Activated CD8-positive, alpha-beta T cell treated with anti-CD3 and anti-CD28 coated beads, Interleukin-2, amount 10 ng/mL, durations not matched to agents 7 days and 5 days (primary cell): ENCODE measurements around the gene CACNB4. TPM values are rescaled to one million over a fixed set of nuclear protein-coding genes. Genes with fewer than 3 reads are reported as not detected.

Source experiments
- ATAC-seq: fragments of 150-1000 bp; cut with Tn5 transposase; one replicate; pipeline ENCODE4 v1.10.0; 2021; ENCODE audit warnings: moderate library complexity
- CTCF ChIA-PET: fragments of 350-600 bp; sonication (Branson Sonifier 250); formaldehyde crosslinking; loops from one replicate; lab custom pipeline; 2021; ENCODE audit warnings: antibody characterized with exemption; lab: Charles Lee
- POLR2A ChIA-PET: fragments of 350-600 bp; sonication (Branson Sonifier 250); formaldehyde crosslinking; loops from one replicate; lab custom pipeline; 2021; ENCODE audit warnings: antibody characterized with exemption; lab: Charles Lee
- DNase-seq: peaks from one replicate; pipeline ENCODE4 v3.0.0-alpha.2; 2020
- H3K27ac Mint-ChIP-seq: one replicate; pipeline ENCODE4 v1.8.0; 2021; ENCODE audit warnings: mild to moderate bottlenecking, mixed read lengths
- H3K27me3 Mint-ChIP-seq: one replicate; pipeline ENCODE4 v1.8.0; 2021; ENCODE audit warnings: low read depth, mixed read lengths
- H3K36me3 Mint-ChIP-seq: one replicate; pipeline ENCODE4 v1.8.0; 2021; ENCODE audit warnings: low read depth, mixed read lengths
- H3K4me1 Mint-ChIP-seq: one replicate; pipeline ENCODE4 v1.8.0; 2021; ENCODE audit warnings: low read depth, mixed read lengths
- H3K4me3 Mint-ChIP-seq: one replicate; pipeline ENCODE4 v1.8.0; 2021; ENCODE audit warnings: mild to moderate bottlenecking, mixed read lengths
- H3K9me3 Mint-ChIP-seq: one replicate; pipeline ENCODE4 v1.8.0; 2022; ENCODE audit warnings: mixed read lengths; ENCODE audit not compliant: insufficient read depth
- total RNA-seq, 2 experiments: library from RNA; stranded (reverse); gene quantifications; one replicate each; pipeline ENCODE4 v1.2.3, GENCODE V29; 2021

Gene CACNB4
- total RNA-seq, 2 experiments from 2014 or later: 0.29 to 0.47 TPM

- ChIA-PET CTCF (no interaction called here), POLR2A (no interaction called here)
- DNase-seq (no peak), ATAC-seq (no peak)
- no peak overlapping the region for H3K27ac Mint-ChIP-seq
- H3K27me3 Mint-ChIP-seq: no peaks in the 10 kb centered on the region
- H3K9me3 Mint-ChIP-seq: no peaks in the 10 kb centered on the region
- H3K4me3 Mint-ChIP-seq: no peak overlapping the region
- H3K36me3 Mint-ChIP-seq: no peaks in the 10 kb centered on the region
- no peaks in the 10 kb centered on the region for H3K4me1 Mint-ChIP-seq
Measured at GRCh38 chr2:151971301-151972051, 127.4 kb downstream of the CACNB4 start.

GRCh38 chr2:151968770-151969470, 129.9 kb downstream of the CACNB4 start:
- H3K9me3 Mint-ChIP-seq: no peaks in the 10 kb centered on the region
- ChIA-PET POLR2A (no interaction called here), CTCF (no interaction called here)

GRCh38 chr2:151967829-151968722, 130.8 kb downstream of the CACNB4 start:
- peaks cover 2% of the 10 kb centered on the region for H3K27me3 Mint-ChIP-seq
- CTCF ChIA-PET: interaction anchor here (0.6 to 1.1 kb wide), 2 partner anchors 45 to 57 kb away, joined by 3 read pairs; no protein-coding TSS in a partner anchor
- DNase-seq (no peak), ATAC-seq (no peak)
- POLR2A ChIA-PET: interaction anchor here (0.5 kb wide), 1 partner anchor 34 kb away, joined by 3 read pairs; no protein-coding TSS in a partner anchor
- H3K9me3 Mint-ChIP-seq: no peaks in the 10 kb centered on the region
- H3K4me1 Mint-ChIP-seq: no peaks in the 10 kb centered on the region
- no peak overlapping the region for H3K4me3 Mint-ChIP-seq
- H3K36me3 Mint-ChIP-seq: no peaks in the 10 kb centered on the region
- no peak overlapping the region for H3K27ac Mint-ChIP-seq

More at GRCh38 chr2:151968770-151969470, 129.9 kb downstream of the CACNB4 start:
- DNase-seq: no peak
- H3K27ac Mint-ChIP-seq: no peak overlapping the region
- no peaks in the 10 kb centered on the region for H3K4me1 Mint-ChIP-seq
- H3K36me3 Mint-ChIP-seq: no peaks in the 10 kb centered on the region
- no peak overlapping the region for H3K4me3 Mint-ChIP-seq
- no peak for ATAC-seq
- peaks cover 2% of the 10 kb centered on the region for H3K27me3 Mint-ChIP-seq

GRCh38 chr2:151965884-151966283, 133.0 kb downstream of the CACNB4 start:
- H3K4me3 Mint-ChIP-seq: no peak overlapping the region
- H3K36me3 Mint-ChIP-seq: no peaks in the 10 kb centered on the region
- no peaks in the 10 kb centered on the region for H3K4me1 Mint-ChIP-seq
- no peaks in the 10 kb centered on the region for H3K9me3 Mint-ChIP-seq
- peaks cover 2% of the 10 kb centered on the region for H3K27me3 Mint-ChIP-seq
- no peak for DNase-seq
- H3K27ac Mint-ChIP-seq: no peak overlapping the region
- POLR2A ChIA-PET: no interaction called here
- no peak for ATAC-seq
- CTCF ChIA-PET: no interaction called here

- no peak overlapping the region for H3K27ac Mint-ChIP-seq
- no peaks in the 10 kb centered on the region for H3K9me3 Mint-ChIP-seq
- no peak overlapping the region for H3K4me3 Mint-ChIP-seq
- H3K4me1 Mint-ChIP-seq: no peaks in the 10 kb centered on the region
- H3K36me3 Mint-ChIP-seq: no peaks in the 10 kb centered on the region
- ChIA-PET POLR2A (no interaction called here), CTCF (interaction anchor here (1.0 kb wide), 1 partner anchor 64 kb away, joined by 4 read pairs; no protein-coding TSS in a partner anchor)
- no peak for ATAC-seq
- no peak for DNase-seq
- peaks cover 2% of the 10 kb centered on the region for H3K27me3 Mint-ChIP-seq
Measured at GRCh38 chr2:151961558-151961957, 137.3 kb downstream of the CACNB4 start.

- H3K27me3 Mint-ChIP-seq: peaks cover 2% of the 10 kb centered on the region
Measured at GRCh38 chr2:151959238-151959637, 139.6 kb downstream of the CACNB4 start.

GRCh38 chr2:151953467-151953866, 145.4 kb downstream of the CACNB4 start:
- Mint-ChIP-seq H3K4me1 (no peaks in the 10 kb centered on the region), H3K27me3 (peaks cover 13% of the 10 kb centered on the region), H3K4me3 (no peak overlapping the region), H3K27ac (no peak overlapping the region), H3K36me3 (no peaks in the 10 kb centered on the region), H3K9me3 (no peaks in the 10 kb centered on the region)
- DNase-seq (no peak), ATAC-seq (no peak)
- POLR2A ChIA-PET: no interaction called here
- CTCF ChIA-PET: no interaction called here

More at GRCh38 chr2:151959238-151959637, 139.6 kb downstream of the CACNB4 start:
- no peaks in the 10 kb centered on the region for H3K4me1 Mint-ChIP-seq
- DNase-seq (no peak), ATAC-seq (no peak)
- no peaks in the 10 kb centered on the region for H3K36me3 Mint-ChIP-seq
- no peak overlapping the region for H3K4me3 Mint-ChIP-seq
- POLR2A ChIA-PET: no interaction called here
- no peak overlapping the region for H3K27ac Mint-ChIP-seq
- CTCF ChIA-PET: no interaction called here
- no peaks in the 10 kb centered on the region for H3K9me3 Mint-ChIP-seq

- no peaks in the 10 kb centered on the region for H3K9me3 Mint-ChIP-seq
- H3K27ac Mint-ChIP-seq: no peak overlapping the region
- ChIA-PET POLR2A (interaction anchor here (0.6 kb wide), 1 partner anchor 62 kb away, joined by 4 read pairs; no protein-coding TSS in a partner anchor), CTCF (no interaction called here)
- H3K4me3 Mint-ChIP-seq: no peak overlapping the region
- H3K36me3 Mint-ChIP-seq: no peaks in the 10 kb centered on the region
- DNase-seq (no peak), ATAC-seq (no peak)
- H3K4me1 Mint-ChIP-seq: no peaks in the 10 kb centered on the region
- peaks cover 13% of the 10 kb centered on the region for H3K27me3 Mint-ChIP-seq
Measured at GRCh38 chr2:151952691-151953456, 146.0 kb downstream of the CACNB4 start.

- Mint-ChIP-seq H3K27me3 (peaks cover 10% of the 10 kb centered on the region), H3K9me3 (peaks cover 4% of the 10 kb centered on the region)
- CTCF ChIA-PET: interaction anchor here (0.9 to 1.0 kb wide), 2 partner anchors 11 to 43 kb away, joined by 3 read pairs; no protein-coding TSS in a partner anchor
Measured at GRCh38 chr2:151947813-151948165, 151.1 kb downstream of the CACNB4 start.

GRCh38 chr2:151946899-151947812, 151.7 kb downstream of the CACNB4 start:
- H3K27ac Mint-ChIP-seq: no peak overlapping the region
- DNase-seq (peak; percentile 36), ATAC-seq (peak; percentile 44)
- peaks cover 8% of the 10 kb centered on the region for H3K9me3 Mint-ChIP-seq
- CTCF ChIA-PET: interaction anchor here (0.9 to 1.0 kb wide), 2 partner anchors 10 to 44 kb away, joined by 3 read pairs; no protein-coding TSS in a partner anchor
- H3K4me1 Mint-ChIP-seq: peaks cover 3% of the 10 kb centered on the region
- H3K36me3 Mint-ChIP-seq: no peaks in the 10 kb centered on the region
- peaks cover 10% of the 10 kb centered on the region for H3K27me3 Mint-ChIP-seq
- POLR2A ChIA-PET: no interaction called here
- H3K4me3 Mint-ChIP-seq: no peak overlapping the region

More at GRCh38 chr2:151947813-151948165, 151.1 kb downstream of the CACNB4 start:
- Mint-ChIP-seq H3K4me1 (peaks cover 3% of the 10 kb centered on the region), H3K4me3 (no peak overlapping the region), H3K27ac (no peak overlapping the region), H3K36me3 (no peaks in the 10 kb centered on the region)
- DNase-seq: no peak
- POLR2A ChIA-PET: no interaction called here
- no peak for ATAC-seq
